ENCODE measurements around the gene SPHK2.

SPHK2 gene

DNA sequence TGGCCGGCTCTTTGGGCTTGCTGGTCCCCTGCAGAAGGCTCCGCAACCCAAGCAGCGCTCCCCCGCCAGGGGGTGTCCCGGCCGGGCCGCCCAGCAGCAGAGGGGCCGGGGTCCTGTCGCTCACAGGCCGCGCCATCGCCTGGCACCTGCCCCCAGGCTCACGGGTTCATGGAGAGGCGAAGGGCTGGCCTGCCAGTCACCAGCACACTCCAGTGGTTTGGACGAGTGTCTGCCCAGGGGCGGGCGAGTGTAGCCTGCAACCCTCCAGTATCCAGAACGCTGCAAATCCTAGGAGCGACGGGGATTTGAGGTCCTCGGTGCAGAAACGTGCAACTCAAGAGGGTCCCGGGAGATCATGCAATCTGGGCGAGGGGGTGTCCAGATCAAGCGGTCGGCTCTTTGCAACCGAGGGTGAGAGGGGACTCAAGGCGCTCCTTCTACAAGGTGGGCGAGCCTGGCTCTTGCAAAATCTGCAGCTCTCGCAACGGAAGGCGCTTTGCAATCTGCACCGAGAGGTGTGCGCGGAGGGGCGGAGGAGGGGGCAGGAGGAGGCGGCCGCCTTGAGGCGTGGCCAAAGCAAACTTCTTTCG is 17.6 kb downstream of the SPHK2 start, which contains the start of gene DBP (continued):
- TF ChIP-seq KLF7 (tag by site-specific recombination; IDR thresholded peaks at IDR 0.05; ENCODE audit: borderline replicate concordance) (0 out of 2 replicates have a peak, but pooled peaks have one; percentile 16), ZNF660 (tag by site-specific recombination; IDR thresholded peaks at IDR 0.05) (0 out of 2 replicates have a peak, but pooled peaks have one; percentile 30), ZNF121 (tag by site-specific recombination; IDR thresholded peaks at IDR 0.05) (no peak), REPIN1 (tag by site-specific recombination; IDR thresholded peaks at IDR 0.05; ENCODE audit: low read depth) (no peak), TCF7L2 (IDR thresholded peaks at IDR 0.05; ENCODE audit: borderline replicate concordance, low read depth, low read length) (no peak), ZNF791 (tag by site-specific recombination; IDR thresholded peaks at IDR 0.05) (no peak), ZNF133 (tag by site-specific recombination; IDR thresholded peaks at IDR 0.05) (no peak), ZNF600 (tag by site-specific recombination; IDR thresholded peaks at IDR 0.05) (peak; percentile 97), ZNF677 (tag by site-specific recombination; IDR thresholded peaks at IDR 0.05) (no peak), ZNF138 (tag by site-specific recombination; IDR thresholded peaks at IDR 0.05; ENCODE audit: borderline replicate concordance) (no peak), ZNF792 (tag by site-specific recombination; IDR thresholded peaks at IDR 0.05) (no peak), ZNF654 (tag by site-specific recombination; IDR thresholded peaks at IDR 0.05; ENCODE audit: low read depth) (no peak), ZNF10 (tag by site-specific recombination; IDR thresholded peaks at IDR 0.05) (no peak), ZFP41 (tag by site-specific recombination; IDR thresholded peaks at IDR 0.05; ENCODE audit: borderline replicate concordance) (no peak), ZNF146 (tag by site-specific recombination; IDR thresholded peaks at IDR 0.05) (no peak), ZNF561 (tag by site-specific recombination; IDR thresholded peaks at IDR 0.05; ENCODE audit: borderline replicate concordance) (no peak), ZNF202 (tag by site-specific recombination; IDR thresholded peaks at IDR 0.05; ENCODE audit: borderline replicate concordance) (no peak), ZNF664 (tag by site-specific recombination; IDR thresholded peaks at IDR 0.05) (no peak), ZNF48 (tag by site-specific recombination; IDR thresholded peaks at IDR 0.05) (no peak), ZNF670 (tag by site-specific recombination; IDR thresholded peaks at IDR 0.05; ENCODE audit: low read depth) (no peak), ZNF549 (tag by site-specific recombination; IDR thresholded peaks at IDR 0.05) (no peak), ZBTB7A (tag by site-specific recombination; IDR thresholded peaks at IDR 0.05; ENCODE audit: low read depth) (peak; percentile 71; the same call in 1 of the 2 replicates), ZNF214 (tag by site-specific recombination; IDR thresholded peaks at IDR 0.05; ENCODE audit: borderline replicate concordance) (no peak), ZFHX2 (tag by site-specific recombination; conservative IDR thresholded peaks at IDR 0.05) (peak; percentile 75), ZNF596 (tag by site-specific recombination; IDR thresholded peaks at IDR 0.05) (no peak), MYNN (tag by site-specific recombination; IDR thresholded peaks at IDR 0.05; ENCODE audit: borderline replicate concordance) (no peak), SP2 (tag by site-specific recombination; IDR thresholded peaks at IDR 0.05) (no peak), KLF10 (tag by site-specific recombination; IDR thresholded peaks at IDR 0.05) (no peak), SETDB1 (IDR thresholded peaks at IDR 0.05; ENCODE audit: insufficient read length, low read length) (no peak), TRIM28 (IDR thresholded peaks at IDR 0.05; ENCODE audit: borderline replicate concordance, low read length) (no peak), PRDM1 (tag by site-specific recombination; IDR thresholded peaks at IDR 0.05) (no peak), ZNF514 (tag by site-specific recombination; IDR thresholded peaks at IDR 0.05) (no peak), ZNF707 (tag by site-specific recombination; IDR thresholded peaks at IDR 0.05) (no peak), ZNF621 (tag by site-specific recombination; IDR thresholded peaks at IDR 0.05) (no peak), ZNF560 (tag by site-specific recombination; IDR thresholded peaks at IDR 0.05; ENCODE audit: borderline replicate concordance) (no peak), EGR2 (tag by site-specific recombination; IDR thresholded peaks at IDR 0.05; ENCODE audit: low read depth) (peak; percentile 63; the same call in 1 of the 2 replicates), ZBTB48 (tag by site-specific recombination; IDR thresholded peaks at IDR 0.05) (no peak)
- TF ChIP-seq, protein P1, sequence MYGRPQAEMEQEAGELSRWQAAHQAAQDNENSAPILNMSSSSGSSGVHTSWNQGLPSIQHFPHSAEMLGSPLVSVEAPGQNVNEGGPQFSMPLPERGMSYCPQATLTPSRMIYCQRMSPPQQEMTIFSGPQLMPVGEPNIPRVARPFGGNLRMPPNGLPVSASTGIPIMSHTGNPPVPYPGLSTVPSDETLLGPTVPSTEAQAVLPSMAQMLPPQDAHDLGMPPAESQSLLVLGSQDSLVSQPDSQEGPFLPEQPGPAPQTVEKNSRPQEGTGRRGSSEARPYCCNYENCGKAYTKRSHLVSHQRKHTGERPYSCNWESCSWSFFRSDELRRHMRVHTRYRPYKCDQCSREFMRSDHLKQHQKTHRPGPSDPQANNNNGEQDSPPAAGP (tag by site-specific recombination; IDR thresholded peaks at IDR 0.05) = 0 out of 2 replicates have a peak, but pooled peaks have one; percentile 14
- TF ChIP-seq, protein P2, sequence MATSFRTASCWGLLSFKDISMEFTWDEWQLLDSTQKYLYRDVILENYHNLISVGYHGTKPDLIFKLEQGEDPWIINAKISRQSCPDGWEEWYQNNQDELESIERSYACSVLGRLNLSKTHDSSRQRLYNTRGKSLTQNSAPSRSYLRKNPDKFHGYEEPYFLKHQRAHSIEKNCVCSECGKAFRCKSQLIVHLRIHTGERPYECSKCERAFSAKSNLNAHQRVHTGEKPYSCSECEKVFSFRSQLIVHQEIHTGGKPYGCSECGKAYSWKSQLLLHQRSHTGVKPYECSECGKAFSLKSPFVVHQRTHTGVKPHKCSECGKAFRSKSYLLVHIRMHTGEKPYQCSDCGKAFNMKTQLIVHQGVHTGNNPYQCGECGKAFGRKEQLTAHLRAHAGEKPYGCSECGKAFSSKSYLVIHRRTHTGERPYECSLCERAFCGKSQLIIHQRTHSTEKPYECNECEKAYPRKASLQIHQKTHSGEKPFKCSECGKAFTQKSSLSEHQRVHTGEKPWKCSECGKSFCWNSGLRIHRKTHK (tag by site-specific recombination; IDR thresholded peaks at IDR 0.05) = no peak
- TF ChIP-seq, protein P3, sequence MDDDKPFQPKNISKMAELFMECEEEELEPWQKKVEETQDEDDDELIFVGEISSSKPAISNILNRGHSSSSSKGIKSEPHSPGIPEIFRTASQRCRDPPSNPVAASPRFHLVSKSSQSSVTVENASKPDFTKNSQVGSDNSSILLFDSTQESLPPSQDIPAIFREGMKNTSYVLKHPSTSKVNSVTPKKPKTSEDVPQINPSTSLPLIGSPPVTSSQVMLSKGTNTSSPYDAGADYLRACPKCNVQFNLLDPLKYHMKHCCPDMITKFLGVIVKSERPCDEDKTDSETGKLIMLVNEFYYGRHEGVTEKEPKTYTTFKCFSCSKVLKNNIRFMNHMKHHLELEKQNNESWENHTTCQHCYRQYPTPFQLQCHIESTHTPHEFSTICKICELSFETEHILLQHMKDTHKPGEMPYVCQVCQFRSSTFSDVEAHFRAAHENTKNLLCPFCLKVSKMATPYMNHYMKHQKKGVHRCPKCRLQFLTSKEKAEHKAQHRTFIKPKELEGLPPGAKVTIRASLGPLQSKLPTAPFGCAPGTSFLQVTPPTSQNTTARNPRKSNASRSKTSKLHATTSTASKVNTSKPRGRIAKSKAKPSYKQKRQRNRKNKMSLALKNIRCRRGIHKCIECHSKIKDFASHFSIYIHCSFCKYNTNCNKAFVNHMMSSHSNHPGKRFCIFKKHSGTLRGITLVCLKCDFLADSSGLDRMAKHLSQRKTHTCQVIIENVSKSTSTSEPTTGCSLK (tag by site-specific recombination; IDR thresholded peaks at IDR 0.05) = no peak

Data from HEK293 (cell line).